Osteoblast (primary cell): Measurements from ENCODE around the gene ADAR. TPM values are rescaled to one million over a fixed set of nuclear protein-coding genes. Genes with fewer than 3 reads are reported as not detected.
A peak's percentile ranks its signal among the peaks of the same experiment; 100 is the strongest.
"Not testable (repeated sequence)": the region's sequence is repeated elsewhere in the genome, so short reads cannot be mapped to it uniquely, and the experiment has no call there.

Experiments used
- DNase-seq: peaks from one replicate; pipeline ENCODE4 v3.0.0; 2011; ENCODE audit warnings: low spot score, mixed read lengths; ENCODE audit not compliant: insufficient read length; ENCODE audit errors: missing footprints
- H2AFZ ChIP-seq: 2 replicates; pipeline ENCODE4 v1.6.0; 2011; ENCODE audit warnings: mild to moderate bottlenecking, low read length
- H3K27ac ChIP-seq: 2 replicates; pipeline ENCODE4 v1.5.1; 2011; ENCODE audit warnings: mild to moderate bottlenecking, low read depth, low read length, moderate library complexity
- H3K27me3 ChIP-seq: 2 replicates; pipeline ENCODE4 v1.6.0; 2012; ENCODE audit warnings: mild to moderate bottlenecking, control low read depth, inconsistent platforms, low read length, moderate library complexity; ENCODE audit not compliant: insufficient read depth
- H3K36me3 ChIP-seq: 2 replicates; pipeline ENCODE4 v1.5.1; 2011; ENCODE audit warnings: mild to moderate bottlenecking, low read length, control low read depth, moderate library complexity; ENCODE audit not compliant: insufficient read depth
- H3K4me1 ChIP-seq: 2 replicates; pipeline ENCODE4 v1.5.1; 2011; ENCODE audit warnings: mild to moderate bottlenecking, low read length, control low read depth, moderate library complexity; ENCODE audit not compliant: insufficient read depth
- H3K4me2 ChIP-seq: 2 replicates; pipeline ENCODE4 v1.6.0; 2011; ENCODE audit warnings: mild to moderate bottlenecking, low read length; ENCODE audit not compliant: insufficient read depth
- H3K4me3 ChIP-seq: fragments of 200-600 bp; sonication (generic); 3 replicates; pipeline ENCODE4 v1.5.1; 2012; ENCODE audit warnings: mild to moderate bottlenecking, low read length, inconsistent platforms; ENCODE audit not compliant: insufficient read depth
- H3K79me2 ChIP-seq: 2 replicates; pipeline ENCODE4 v1.6.0; 2012; ENCODE audit warnings: mild to moderate bottlenecking, low read length, control low read depth, inconsistent platforms; ENCODE audit not compliant: insufficient read depth
- H3K9me3 ChIP-seq: 2 replicates; pipeline ENCODE4 v1.5.1; 2011; ENCODE audit warnings: low read depth, low read length, control low read depth
- H4K20me1 ChIP-seq: 2 replicates; pipeline ENCODE4 v1.6.0; 2012; ENCODE audit warnings: mild to moderate bottlenecking, low read length, control low read depth; ENCODE audit not compliant: insufficient read depth
- CTCF ChIP-seq: IDR thresholded peaks from 2 replicates; pipeline ENCODE4 v1.5.1; 2011; ENCODE audit warnings: mild to moderate bottlenecking, low read depth, low read length, moderate library complexity; ENCODE audit errors: extremely low read depth
- total RNA-seq: library from RNA; depleted of rRNA; stranded (reverse); fragments of >200 nt; gene quantifications from 2 replicates; pipeline ENCODE4 v1.2.3, GENCODE V29; 2012

The ADAR gene
- 103 and 118 TPM in 2 replicates for total RNA-seq

GRCh38 chr1:154607609-154608396 is at the start of gene ADAR:
ADAR (minus strand) TSS chr1:154608186; CDS start chr1:154608006, 180 bp downstream.
- H3K36me3 ChIP-seq, result no peaks in the 10 kb centered on the region
- peak within 1 kb of the TSS; percentile 94 for H3K4me2 ChIP-seq
- peaks cover 42% of the 10 kb centered on the region for H4K20me1 ChIP-seq
- peaks cover 19% of the 10 kb centered on the region for H3K4me1 ChIP-seq
- H3K9me3 ChIP-seq, result no peaks in the 10 kb centered on the region
- H3K27me3 ChIP-seq, result no peaks in the 10 kb centered on the region
- H3K4me3 ChIP-seq, result peak within 1 kb of the TSS; percentile 94
- H3K79me2 ChIP-seq, result peaks cover 90% of the 10 kb centered on the region
- peak; percentile 95 for DNase-seq
- peak within 1 kb of the TSS; percentile 76 for H2AFZ ChIP-seq
- H3K27ac ChIP-seq, result peak within 1 kb of the TSS; percentile 87
- TF ChIP-seq CTCF, result no peak

GRCh38 chr1:154657556-154657955 is 49.6 kb upstream of the ADAR start:
- Histone ChIP-seq H3K9me3 (no peaks in the 10 kb centered on the region), H4K20me1 (no peaks in the 10 kb centered on the region), H3K4me2 (no peak overlapping the region), H3K27me3 (peaks cover 37% of the 10 kb centered on the region), H2AFZ (no peak overlapping the region), H3K79me2 (no peaks in the 10 kb centered on the region), H3K36me3 (no peaks in the 10 kb centered on the region), H3K27ac (no peak overlapping the region), H3K4me3 (no peak overlapping the region), H3K4me1 (no peaks in the 10 kb centered on the region)
- DNase-seq, result no peak
- TF ChIP-seq CTCF, result no peak

- Histone ChIP-seq H3K4me3 (no peak overlapping the region), H3K4me2 (no peak overlapping the region), H3K9me3 (no peaks in the 10 kb centered on the region), H3K27ac (no peak overlapping the region), H3K27me3 (peaks cover 19% of the 10 kb centered on the region), H2AFZ (no peak overlapping the region), H3K79me2 (no peaks in the 10 kb centered on the region), H3K36me3 (no peaks in the 10 kb centered on the region), H4K20me1 (no peaks in the 10 kb centered on the region), H3K4me1 (no peaks in the 10 kb centered on the region)
- DNase-seq, result no peak
- no peak for TF ChIP-seq CTCF
These were observed 44.9 kb upstream of the ADAR start for GRCh38 chr1:154652893-154653292.

- not testable (repeated sequence) for H3K9me3 ChIP-seq, H3K4me2 ChIP-seq, H2AFZ ChIP-seq, H3K4me1 ChIP-seq, H3K79me2 ChIP-seq, DNase-seq, H3K27ac ChIP-seq, H4K20me1 ChIP-seq, H3K36me3 ChIP-seq, H3K27me3 ChIP-seq, H3K4me3 ChIP-seq
These were observed 36.7 kb upstream of the ADAR start for GRCh38 chr1:154644724-154645123.
